A549 treated with DMSO at 1 μM for 4 hours (cell line): ENCODE data around the gene BCAR3. TPM values are rescaled to one million over a fixed set of nuclear protein-coding genes. Genes with fewer than 3 reads are reported as not detected.

Source experiments
- total RNA-seq: library from RNA; stranded (reverse); fragments of 200-300 nt; extraction: Qiagen RNA extraction; gene quantifications from 5 replicates; pipeline ENCODE4 v1.2.3, GENCODE V29; 2022; ENCODE audit warnings: low read depth

Gene BCAR3
- 53.0 to 74.2 TPM (median 57.1 TPM) in 5 replicates for total RNA-seq

GRCh38 chr1:93681101-93681988, at the start of gene BCAR3:
TSS of gene BCAR3 (minus strand) at chr1:93681837. CDS start at chr1:93674930, 6,907 bp downstream.

Other genes with a start within 250 kb of the BCAR3 start
- 12.9 to 21.5 TPM (median 17.9 TPM) in 5 replicates for gene FNBP1L, start 233.7 kb downstream of the BCAR3 start, total RNA-seq
- gene DNTTIP2, start 197.4 kb upstream of the BCAR3 start, total RNA-seq: 41.1 to 52.4 TPM (median 48.0 TPM) in 5 replicates
- gene GCLM, start 227.6 kb upstream of the BCAR3 start, total RNA-seq: 109 to 156 TPM (median 135 TPM) in 5 replicates